ENCODE data around the gene MS4A8. TPM values are rescaled to one million over a fixed set of nuclear protein-coding genes. Genes with fewer than 3 reads are reported as not detected.

MS4A8 gene
- total RNA-seq, 1 donor from 2014 or later: not detected

DNA sequence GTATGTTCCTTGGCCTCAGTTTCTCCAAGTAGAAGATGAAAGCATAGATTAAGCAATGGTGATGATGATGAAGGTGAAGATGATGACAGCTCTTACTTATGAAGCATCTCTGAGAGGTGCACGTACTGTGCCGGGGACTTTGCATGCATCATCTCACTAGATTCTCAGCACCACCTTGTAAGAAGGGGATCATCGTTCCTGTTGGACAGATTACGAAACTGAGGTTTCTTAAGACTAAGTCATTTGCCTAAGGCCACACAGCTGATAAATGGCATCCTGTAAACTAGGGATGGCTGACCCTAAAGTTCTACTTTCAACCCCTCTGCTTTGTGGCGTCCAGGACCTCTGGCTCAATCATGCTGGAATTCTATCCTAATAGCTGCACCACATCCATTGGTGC lies 65.9 kb downstream of the MS4A8 start:
- no peak for ATAC-seq

Other genes with a start within 250 kb of the MS4A8 start
- 2.9 TPM for gene MS4A1, start 243.8 kb upstream of the MS4A8 start, total RNA-seq
- not detected for gene MS4A12, start 206.8 kb upstream of the MS4A8 start, total RNA-seq
- gene MS4A13, start 184.2 kb upstream of the MS4A8 start, total RNA-seq: not detected
- gene MS4A18, start 25.1 kb downstream of the MS4A8 start, total RNA-seq: not detected
- not detected for gene MS4A15, start 57.3 kb downstream of the MS4A8 start, total RNA-seq
- not detected for gene MS4A10, start 85.7 kb downstream of the MS4A8 start, total RNA-seq
- gene CCDC86, start 142.5 kb downstream of the MS4A8 start, total RNA-seq: 19.9 TPM
- 0.12 TPM for gene PTGDR2, start 156.3 kb downstream of the MS4A8 start, total RNA-seq
- not detected for gene ZP1, start 167.9 kb downstream of the MS4A8 start, total RNA-seq
- gene PRPF19, start 207.0 kb downstream of the MS4A8 start, total RNA-seq: 94.9 TPM
- 80.4 TPM for gene TMEM109, start 214.5 kb downstream of the MS4A8 start, total RNA-seq
- 27.0 TPM for gene TMEM132A, start 224.8 kb downstream of the MS4A8 start, total RNA-seq